HEK293T (cell line): ENCODE measurements around the gene KLHDC10.

Experiments used
- ELF4 ChIP-seq: fragments of 450-650 bp; IDR thresholded peaks from 2 replicates; pipeline ENCODE4 v1.6.1; 2017; ENCODE audit warnings: antibody characterized with exemption
- FOXA1 ChIP-seq: fragments of 450-650 bp; IDR thresholded peaks from 2 replicates; pipeline ENCODE4 v1.6.1; 2016; ENCODE audit warnings: mild to moderate bottlenecking
- FOXK2 ChIP-seq: fragments of 450-650 bp; IDR thresholded peaks from 2 replicates; pipeline ENCODE4 v1.6.1; 2016; ENCODE audit warnings: mild to moderate bottlenecking
- HDGF ChIP-seq: fragments of 450-650 bp; IDR thresholded peaks from 2 replicates; pipeline ENCODE4 v1.6.1; 2017; ENCODE audit warnings: antibody characterized with exemption, borderline replicate concordance
- SP1 ChIP-seq: fragments of 450-650 bp; IDR thresholded peaks from 2 replicates; pipeline ENCODE4 v1.6.1; 2017
- SUZ12 ChIP-seq: fragments of 450-650 bp; IDR thresholded peaks from 2 replicates; pipeline ENCODE4 v1.6.1; 2016; ENCODE audit warnings: mild to moderate bottlenecking
- TF ChIP-seq, protein P1 (sequence below): fragments of 450-650 bp; IDR thresholded peaks from 2 replicates; pipeline ENCODE4 v1.6.1; 2016

DNA sequence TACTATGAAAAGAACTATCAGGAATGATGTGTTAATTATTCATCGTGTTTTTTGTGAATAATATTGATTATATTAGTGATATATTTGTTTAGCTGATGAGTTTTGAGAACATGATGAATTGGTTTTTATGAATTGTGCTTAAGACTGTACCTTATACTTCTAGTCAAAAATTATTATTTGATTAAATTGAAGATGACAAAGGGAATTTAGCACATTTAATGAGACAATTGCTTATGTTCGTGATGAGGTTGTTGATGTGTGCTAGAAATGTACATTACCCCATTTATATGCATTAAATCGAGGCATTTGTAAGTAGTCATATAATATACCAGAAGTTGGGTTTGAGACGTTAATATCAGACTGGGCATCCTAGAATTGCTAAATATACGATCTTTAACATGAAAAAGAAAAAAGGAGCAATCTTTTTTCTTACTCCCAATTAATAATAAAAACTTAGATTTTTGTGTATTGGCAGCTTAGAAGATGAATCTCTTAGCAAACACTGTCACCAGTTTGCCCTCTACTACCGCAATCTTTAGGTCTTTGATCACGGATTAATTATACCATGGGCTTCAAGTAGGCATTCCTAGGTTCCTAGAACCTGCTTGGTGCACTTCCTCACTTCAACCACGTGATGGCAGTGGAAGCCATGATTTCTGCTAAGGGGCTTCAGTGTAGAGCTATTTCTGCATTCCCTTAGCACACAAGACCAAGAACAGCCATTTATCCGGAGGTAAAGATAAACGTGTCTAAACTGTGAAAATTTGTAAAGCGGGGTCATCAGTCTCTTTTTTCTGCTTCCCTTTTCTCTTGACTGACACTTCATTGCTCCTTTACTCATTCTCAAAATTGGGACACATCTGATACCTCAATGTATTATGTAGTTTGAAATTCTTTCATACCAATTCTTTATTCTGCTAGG lies 1.6 kb downstream of the KLHDC10 start:
- TF ChIP-seq SUZ12 (no peak), FOXA1 (no peak), HDGF (no peak), ELF4 (no peak), FOXK2 (no peak), SP1 (no peak)
- TF ChIP-seq, protein P1, sequence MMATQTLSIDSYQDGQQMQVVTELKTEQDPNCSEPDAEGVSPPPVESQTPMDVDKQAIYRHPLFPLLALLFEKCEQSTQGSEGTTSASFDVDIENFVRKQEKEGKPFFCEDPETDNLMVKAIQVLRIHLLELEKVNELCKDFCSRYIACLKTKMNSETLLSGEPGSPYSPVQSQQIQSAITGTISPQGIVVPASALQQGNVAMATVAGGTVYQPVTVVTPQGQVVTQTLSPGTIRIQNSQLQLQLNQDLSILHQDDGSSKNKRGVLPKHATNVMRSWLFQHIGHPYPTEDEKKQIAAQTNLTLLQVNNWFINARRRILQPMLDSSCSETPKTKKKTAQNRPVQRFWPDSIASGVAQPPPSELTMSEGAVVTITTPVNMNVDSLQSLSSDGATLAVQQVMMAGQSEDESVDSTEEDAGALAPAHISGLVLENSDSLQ, result no peak
